Right lobe of liver (tissue), 4 donors: ENCODE measurements around the gene GALNT12.

ENCODE experiments used
- CTCF ChIP-seq, 4 donors: fragments of 200-600 bp in 3 of 4; fragments of 450-650 bp in 1 of 4; IDR thresholded peaks; one replicate each; pipeline versions ENCODE4 v1.5.1 to v1.8.0; 2016 to 2022; ENCODE audit warnings: antibody characterized with exemption in 4 of 4, mild to moderate bottlenecking in 2 of 4
- POLR2A ChIP-seq: fragments of 450-650 bp; IDR thresholded peaks from one replicate; pipeline ENCODE4 v1.6.1; 2017; ENCODE audit warnings: antibody characterized with exemption, mild to moderate bottlenecking
- donor health status: DM: no; HTN: no; CAD: no.
- donor health status: DM: no; HTN: no; CAD: no.
- donor health status: DM: no; HTN: yes; CAD: no.

GRCh38 chr9:98869078-98869745 is 61.7 kb downstream of the GALNT12 start:
- TF ChIP-seq CTCF (IDR thresholded peaks at IDR 0.05) = no peak
- TF ChIP-seq POLR2A = no peak
